ENCODE measurements around the gene CCP110.
A peak's percentile ranks its signal among the peaks of the same experiment; 100 is the strongest.

The CCP110 gene

GRCh38 chr16:19573997-19574396, 50.3 kb downstream of the CCP110 start:
- no peak for DNase-seq (ENCODE audit: extremely low read depth, low read depth)
- TF ChIP-seq CTCF (IDR thresholded peaks at IDR 0.05; ENCODE audit: low read depth, low read length, missing control alignments) = no peak
- H3K4me3 ChIP-seq (replicated peaks; ENCODE audit: low read depth, low read length) = no peak overlapping the region

GRCh38 chr16:19574615-19575014, 50.9 kb downstream of the CCP110 start:
- H3K4me3 ChIP-seq (replicated peaks; ENCODE audit: low read depth, low read length) = no peak overlapping the region
- no peak for TF ChIP-seq CTCF (IDR thresholded peaks at IDR 0.05; ENCODE audit: low read depth, low read length, missing control alignments)
- no peak for DNase-seq (ENCODE audit: extremely low read depth, low read depth)

GRCh38 chr16:19578378-19578971, 54.7 kb downstream of the CCP110 start:
- DNase-seq (ENCODE audit: extremely low read depth, low read depth) = no peak
- no peak for TF ChIP-seq CTCF (IDR thresholded peaks at IDR 0.05; ENCODE audit: low read depth, low read length, missing control alignments)
- no peak overlapping the region for H3K4me3 ChIP-seq (replicated peaks; ENCODE audit: low read depth, low read length)

- DNase-seq (ENCODE audit: extremely low read depth, low read depth) = no peak
- TF ChIP-seq CTCF (IDR thresholded peaks at IDR 0.05; ENCODE audit: low read depth, low read length, missing control alignments) = no peak
These were observed 58.5 kb downstream of the CCP110 start for GRCh38 chr16:19582050-19582831.

GRCh38 chr16:19583665-19584300, 60.0 kb downstream of the CCP110 start:
- DNase-seq (ENCODE audit: extremely low read depth, low read depth) = no peak
- no peak overlapping the region for H3K4me3 ChIP-seq (replicated peaks; ENCODE audit: low read depth, low read length)

More at GRCh38 chr16:19582050-19582831, 58.5 kb downstream of the CCP110 start:
- no peak overlapping the region for H3K4me3 ChIP-seq (replicated peaks; ENCODE audit: low read depth, low read length)

GRCh38 chr16:19588661-19589060, 64.9 kb downstream of the CCP110 start:
- no peak overlapping the region for H3K4me3 ChIP-seq (replicated peaks; ENCODE audit: low read depth, low read length)
- DNase-seq (ENCODE audit: extremely low read depth, low read depth) = no peak
- TF ChIP-seq CTCF (IDR thresholded peaks at IDR 0.05; ENCODE audit: low read depth, low read length, missing control alignments) = no peak

More at GRCh38 chr16:19583665-19584300, 60.0 kb downstream of the CCP110 start:
- peak; percentile 95 for TF ChIP-seq CTCF (IDR thresholded peaks at IDR 0.05; ENCODE audit: low read depth, low read length, missing control alignments)
